ENCODE data around the gene EIF4A3.

Gene EIF4A3

DNA sequence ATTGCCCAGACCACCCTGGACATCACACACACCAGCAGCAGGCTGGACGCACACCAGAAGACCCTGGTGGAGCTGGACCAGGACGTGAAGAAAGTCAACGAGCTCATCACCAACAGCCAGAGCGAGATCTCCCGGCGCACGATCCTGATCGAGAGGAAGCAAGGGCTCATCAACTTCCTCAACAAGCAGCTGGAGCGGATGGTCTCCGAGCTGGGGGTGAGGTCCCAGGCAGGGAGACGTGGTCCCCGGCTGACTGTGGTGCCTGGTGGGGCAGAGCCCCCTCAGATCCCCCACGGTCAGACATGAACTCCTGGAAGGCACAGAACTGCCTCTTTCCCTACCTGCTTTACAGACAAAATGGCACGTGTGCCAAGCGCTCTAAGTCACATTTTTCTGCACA is 62.2 kb downstream of the EIF4A3 start:
- no peaks in the 10 kb centered on the region for H3K36me3 ChIP-seq (ENCODE audit: insufficient read depth, low read length)
- peaks cover 9% of the 10 kb centered on the region; the same call in 1 of the 2 replicates for H3K4me1 ChIP-seq (ENCODE audit: insufficient read depth, low read length)
- H3K9me3 ChIP-seq (ENCODE audit: control insufficient read depth, insufficient read depth, low read length): no peaks in the 10 kb centered on the region
- H3K9ac ChIP-seq (ENCODE audit: low read depth, low read length): no peak overlapping the region

Measured in ES-I3 (cell line).